Muscle layer of duodenum (tissue), 2 donors: ENCODE measurements around the gene CHN2.
"Not testable (repeated sequence)": the region's sequence is repeated elsewhere in the genome, so short reads cannot be mapped to it uniquely, and the experiment has no call there.

Experiments
- H3K27ac ChIP-seq: one replicate; pipeline ENCODE4 v1.7.0; 2013; ENCODE audit warnings: mild to moderate bottlenecking, low read length
- H3K27me3 ChIP-seq: one replicate; pipeline ENCODE4 v1.7.0; 2013; ENCODE audit warnings: low read depth, mild to moderate bottlenecking, control low read depth, low read length
- H3K36me3 ChIP-seq, 2 donors: one replicate each; pipeline ENCODE4 v1.7.0; 2013; ENCODE audit warnings: low read length in 2 of 2, control low read depth in 1 of 2, mild to moderate bottlenecking in 1 of 2; ENCODE audit not compliant: insufficient read depth in 2 of 2, control insufficient read depth in 1 of 2
- H3K4me1 ChIP-seq, 2 donors: one replicate each; pipeline ENCODE4 v1.7.0; 2013; ENCODE audit warnings: low read length in 2 of 2, mild to moderate bottlenecking in 2 of 2, control low read depth in 1 of 2, moderate library complexity in 1 of 2; ENCODE audit not compliant: insufficient read depth in 2 of 2, control insufficient read depth in 1 of 2
- H3K4me3 ChIP-seq, 2 donors: one replicate each; pipeline ENCODE4 v1.7.0; 2013; ENCODE audit warnings: low read length in 2 of 2, low read depth in 1 of 2, mild to moderate bottlenecking in 1 of 2
- H3K9me3 ChIP-seq, 2 donors: one replicate each; pipeline ENCODE4 v1.7.0; 2013; ENCODE audit warnings: low read length in 2 of 2, control low read depth in 1 of 2, mild to moderate bottlenecking in 1 of 2; ENCODE audit not compliant: control insufficient read depth in 1 of 2
- donor health status: healthy.

The CHN2 gene

GRCh38 chr7:29500719-29501118 is 306.1 kb downstream of the CHN2 start:
- no peaks in the 10 kb centered on the region for H3K9me3 ChIP-seq
- peaks cover 0 to 34% of the 10 kb centered on the region in 2 donors for H3K36me3 ChIP-seq
- H3K4me3 ChIP-seq = no peak overlapping the region
- no peak overlapping the region for H3K27ac ChIP-seq
- no peaks in the 10 kb centered on the region for H3K27me3 ChIP-seq
- H3K4me1 ChIP-seq = no peaks in the 10 kb centered on the region

- Histone ChIP-seq H3K27ac (no peak overlapping the region), H3K9me3 (no peaks in the 10 kb centered on the region), H3K27me3 (no peaks in the 10 kb centered on the region), H3K4me1 (no peaks in the 10 kb centered on the region), H3K4me3 (no peak overlapping the region), H3K36me3 (peaks cover 5 to 40% of the 10 kb centered on the region in 2 donors)
Measured at GRCh38 chr7:29502133-29502532, 307.6 kb downstream of the CHN2 start.

- H3K36me3 ChIP-seq = peaks cover 11 to 58% of the 10 kb centered on the region in 2 donors
- no peak overlapping the region for H3K4me3 ChIP-seq
- H3K27me3 ChIP-seq = no peaks in the 10 kb centered on the region
- H3K9me3 ChIP-seq = no peaks in the 10 kb centered on the region
- H3K27ac ChIP-seq = no peak overlapping the region
- no peaks in the 10 kb centered on the region for H3K4me1 ChIP-seq
Measured at GRCh38 chr7:29505931-29506330, 311.4 kb downstream of the CHN2 start.

GRCh38 chr7:29508608-29509007 is 314.0 kb downstream of the CHN2 start:
- H3K9me3 ChIP-seq = no peaks in the 10 kb centered on the region
- H3K4me1 ChIP-seq = no peaks in the 10 kb centered on the region
- H3K4me3 ChIP-seq = no peak overlapping the region
- H3K36me3 ChIP-seq = peaks cover 19 to 57% of the 10 kb centered on the region in 2 donors
- H3K27me3 ChIP-seq = no peaks in the 10 kb centered on the region
- no peak overlapping the region for H3K27ac ChIP-seq

- Histone ChIP-seq H3K4me3 (no peak overlapping the region), H3K27me3 (no peaks in the 10 kb centered on the region), H3K9me3 (no peaks in the 10 kb centered on the region), H3K36me3 (peaks cover 27 to 53% of the 10 kb centered on the region in 2 donors), H3K27ac (no peak overlapping the region), H3K4me1 (no peaks in the 10 kb centered on the region)
Measured at GRCh38 chr7:29510028-29510427, 315.5 kb downstream of the CHN2 start.

GRCh38 chr7:29511337-29511736 is 316.8 kb downstream of the CHN2 start:
- H3K9me3 ChIP-seq = no peaks in the 10 kb centered on the region
- H3K27ac ChIP-seq = no peak overlapping the region
- peaks cover 27 to 45% of the 10 kb centered on the region in 2 donors for H3K36me3 ChIP-seq
- no peaks in the 10 kb centered on the region for H3K27me3 ChIP-seq
- no peaks in the 10 kb centered on the region for H3K4me1 ChIP-seq
- no peak overlapping the region for H3K4me3 ChIP-seq

- Histone ChIP-seq H3K4me1 (no peaks in the 10 kb centered on the region), H3K9me3 (no peaks in the 10 kb centered on the region), H3K27me3 (no peaks in the 10 kb centered on the region), H3K27ac (no peak overlapping the region), H3K4me3 (no peak overlapping the region), H3K36me3 (peaks cover 25 to 43% of the 10 kb centered on the region in 2 donors)
Measured at GRCh38 chr7:29511851-29512250, 317.3 kb downstream of the CHN2 start.

GRCh38 chr7:29516491-29516890 is 321.9 kb downstream of the CHN2 start:
- H3K36me3 ChIP-seq = peaks cover 11 to 16% of the 10 kb centered on the region in 2 donors
- H3K9me3 ChIP-seq = peaks cover 0 to 3% of the 10 kb centered on the region in 2 donors
- no peaks in the 10 kb centered on the region for H3K4me1 ChIP-seq
- H3K27me3 ChIP-seq = no peaks in the 10 kb centered on the region
- no peak overlapping the region for H3K4me3 ChIP-seq
- no peak overlapping the region for H3K27ac ChIP-seq

- peaks cover 0 to 8% of the 10 kb centered on the region in 2 donors for H3K36me3 ChIP-seq
- H3K9me3 ChIP-seq = peaks cover 0 to 7% of the 10 kb centered on the region in 2 donors
- no peak overlapping the region for H3K27ac ChIP-seq
- H3K4me1 ChIP-seq = no peaks in the 10 kb centered on the region
- H3K4me3 ChIP-seq = no peak overlapping the region
- no peaks in the 10 kb centered on the region for H3K27me3 ChIP-seq
Measured at GRCh38 chr7:29518616-29519015, 324.0 kb downstream of the CHN2 start.

- H3K4me3 ChIP-seq = no peak overlapping the region
- peaks cover 0 to 7% of the 10 kb centered on the region in 2 donors for H3K9me3 ChIP-seq
- no peaks in the 10 kb centered on the region for H3K4me1 ChIP-seq
- H3K27ac ChIP-seq = no peak overlapping the region
- no peaks in the 10 kb centered on the region for H3K27me3 ChIP-seq
- no peaks in the 10 kb centered on the region for H3K36me3 ChIP-seq
Measured at GRCh38 chr7:29523728-29524127, 329.2 kb downstream of the CHN2 start.

- H3K27ac ChIP-seq = no peak overlapping the region
- no peaks in the 10 kb centered on the region for H3K27me3 ChIP-seq
- no peaks in the 10 kb centered on the region for H3K9me3 ChIP-seq
- no peaks in the 10 kb centered on the region for H3K36me3 ChIP-seq
- no peaks in the 10 kb centered on the region for H3K4me1 ChIP-seq
- no peak overlapping the region for H3K4me3 ChIP-seq
Measured at GRCh38 chr7:29527505-29528108, 333.0 kb downstream of the CHN2 start.

- not testable (repeated sequence) for H3K4me3 ChIP-seq, H3K36me3 ChIP-seq, H3K4me1 ChIP-seq, H3K27ac ChIP-seq, H3K27me3 ChIP-seq, H3K9me3 ChIP-seq
Measured at GRCh38 chr7:29528526-29528925, 334.0 kb downstream of the CHN2 start.
